HepG2 (cell line): ENCODE results near the gene CDK15.

Experiments used
- NFYB ChIP-seq: sonication (generic); formaldehyde crosslinking; IDR thresholded peaks from 2 replicates; pipeline ENCODE4 v1.4.0; 2020; ENCODE audit warnings: missing genetic modification reagents
- TP53 ChIP-seq: sonication (generic); formaldehyde crosslinking; conservative IDR thresholded peaks from 2 replicates; pipeline ENCODE4 v1.4.0; 2020; ENCODE audit warnings: missing genetic modification reagents
- ZC3H4 ChIP-seq: sonication (generic); formaldehyde crosslinking; IDR thresholded peaks from 2 replicates; pipeline ENCODE4 v1.4.0; 2020; ENCODE audit warnings: missing genetic modification reagents, borderline replicate concordance
- TF ChIP-seq, protein P1 (sequence below): sonication (generic); formaldehyde crosslinking; IDR thresholded peaks from 2 replicates; pipeline ENCODE4 v1.5.0; 2020; ENCODE audit warnings: mild to moderate bottlenecking, missing genetic modification reagents, moderate library complexity

DNA sequence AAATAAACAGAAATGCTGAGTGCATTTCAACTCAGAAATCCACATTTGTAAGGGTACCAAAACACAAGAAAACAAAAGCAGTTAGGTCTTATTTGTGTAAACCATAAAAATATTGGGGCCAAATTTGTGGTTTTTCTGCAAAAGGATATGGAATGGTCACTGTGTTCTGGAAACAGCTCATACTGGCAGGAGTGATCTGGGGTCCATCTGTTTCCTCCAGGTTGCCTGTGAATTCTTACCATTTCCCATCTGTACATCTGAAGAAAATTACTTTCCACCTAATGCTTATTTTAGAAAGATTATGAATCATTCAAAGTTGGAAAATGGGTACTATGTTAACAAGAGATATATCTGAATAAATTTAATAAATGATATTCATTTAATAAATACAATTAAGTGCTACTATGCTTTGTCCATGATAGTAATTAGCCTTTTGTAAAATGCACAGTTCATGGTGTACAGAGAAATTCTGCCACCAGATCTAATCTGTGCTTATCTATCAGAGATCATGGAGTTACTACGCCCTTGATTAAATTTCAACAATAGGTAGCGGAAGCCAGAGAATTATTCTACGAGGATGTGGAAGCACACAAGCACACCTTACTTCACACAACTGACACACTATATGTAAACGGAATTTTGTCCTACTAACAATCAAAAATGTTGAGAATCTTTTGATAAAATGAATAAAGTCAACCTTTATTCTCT, 36.5 kb upstream of the CDK15 start:
- TF ChIP-seq, protein P1, sequence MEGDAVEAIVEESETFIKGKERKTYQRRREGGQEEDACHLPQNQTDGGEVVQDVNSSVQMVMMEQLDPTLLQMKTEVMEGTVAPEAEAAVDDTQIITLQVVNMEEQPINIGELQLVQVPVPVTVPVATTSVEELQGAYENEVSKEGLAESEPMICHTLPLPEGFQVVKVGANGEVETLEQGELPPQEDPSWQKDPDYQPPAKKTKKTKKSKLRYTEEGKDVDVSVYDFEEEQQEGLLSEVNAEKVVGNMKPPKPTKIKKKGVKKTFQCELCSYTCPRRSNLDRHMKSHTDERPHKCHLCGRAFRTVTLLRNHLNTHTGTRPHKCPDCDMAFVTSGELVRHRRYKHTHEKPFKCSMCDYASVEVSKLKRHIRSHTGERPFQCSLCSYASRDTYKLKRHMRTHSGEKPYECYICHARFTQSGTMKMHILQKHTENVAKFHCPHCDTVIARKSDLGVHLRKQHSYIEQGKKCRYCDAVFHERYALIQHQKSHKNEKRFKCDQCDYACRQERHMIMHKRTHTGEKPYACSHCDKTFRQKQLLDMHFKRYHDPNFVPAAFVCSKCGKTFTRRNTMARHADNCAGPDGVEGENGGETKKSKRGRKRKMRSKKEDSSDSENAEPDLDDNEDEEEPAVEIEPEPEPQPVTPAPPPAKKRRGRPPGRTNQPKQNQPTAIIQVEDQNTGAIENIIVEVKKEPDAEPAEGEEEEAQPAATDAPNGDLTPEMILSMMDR: no peak
- TF ChIP-seq TP53 (CRISPR knock-in tag) (no peak), ZC3H4 (CRISPR knock-in tag) (no peak), NFYB (CRISPR knock-in tag) (no peak)
